Putamen (tissue), 1 donor: ENCODE measurements around the gene CACNA2D3.

ENCODE experiments used
- DNase-seq: peaks from one replicate; pipeline ENCODE4 v3.0.0-alpha.2; 2016; ENCODE audit warnings: low spot score

Gene CACNA2D3

DNA sequence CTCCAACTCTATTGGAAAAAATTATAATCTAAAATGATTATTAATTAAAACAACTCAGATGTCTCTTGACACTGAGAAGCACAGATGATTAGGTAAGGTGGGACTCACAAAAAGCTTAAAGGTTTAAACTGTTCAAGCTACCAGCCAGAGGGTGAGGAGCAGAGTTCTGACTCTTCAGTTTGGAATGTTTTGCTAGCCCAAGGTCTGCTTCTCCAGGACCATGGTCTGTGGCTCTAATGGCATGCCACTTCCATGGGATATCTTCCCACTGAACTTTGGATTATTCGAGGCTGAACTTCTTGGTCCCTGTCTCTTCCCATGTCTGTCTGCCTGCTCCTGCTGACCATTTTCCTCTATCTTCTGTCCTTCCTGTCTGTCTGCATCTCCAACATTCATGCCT, 49.2 kb downstream of the CACNA2D3 start:
- DNase-seq, result no peak

DNA sequence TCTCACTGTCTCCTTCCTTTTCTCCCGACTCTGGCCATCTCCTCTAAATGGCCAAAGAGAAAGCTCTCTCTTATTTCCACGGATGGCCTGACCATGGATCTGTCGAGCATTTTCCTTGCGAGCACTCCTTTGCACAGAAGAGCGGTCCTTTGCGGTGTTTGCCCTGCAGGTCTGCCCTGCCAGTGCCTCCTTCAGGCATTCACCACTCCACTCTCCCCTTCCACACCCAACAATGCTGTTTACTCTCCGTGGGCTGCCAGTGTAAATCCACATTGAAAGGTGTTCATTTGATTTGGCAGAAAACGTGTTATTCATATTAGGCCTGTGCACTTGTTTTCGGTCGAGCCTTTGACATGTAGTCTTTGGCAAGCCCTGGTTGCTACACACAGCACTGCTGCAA, 49.6 kb downstream of the CACNA2D3 start:
- no peak for DNase-seq

GRCh38 chr3:54173371-54173770, 51.0 kb downstream of the CACNA2D3 start:
- DNase-seq, result no peak

GRCh38 chr3:54176106-54176505, 53.8 kb downstream of the CACNA2D3 start:
- DNase-seq, result no peak

DNA sequence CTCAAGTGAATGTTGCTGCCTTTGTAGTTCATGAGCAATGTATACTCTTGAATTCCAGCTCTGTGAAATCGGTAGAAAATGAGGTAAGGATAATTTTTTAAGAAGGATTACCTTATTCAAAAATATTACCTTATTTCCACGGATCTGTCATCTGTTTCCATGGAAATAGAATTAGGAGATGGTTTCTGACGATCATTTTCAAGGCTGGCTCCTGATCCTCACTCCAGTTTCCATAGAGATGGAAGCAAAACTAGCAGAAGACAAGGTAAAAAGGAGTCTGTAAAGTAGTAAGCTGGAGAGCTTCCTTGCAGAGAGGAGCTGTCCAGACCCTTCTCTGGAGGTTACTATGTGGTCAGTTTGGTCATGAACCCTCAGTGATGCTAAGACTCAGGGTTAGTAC, 55.5 kb downstream of the CACNA2D3 start:
- DNase-seq, result peak; percentile 57

- DNase-seq, result no peak
These were observed 56.0 kb downstream of the CACNA2D3 start for GRCh38 chr3:54178376-54178775.

GRCh38 chr3:54180921-54181320, 58.6 kb downstream of the CACNA2D3 start:
- no peak for DNase-seq

- DNase-seq, result no peak
These were observed 59.9 kb downstream of the CACNA2D3 start for GRCh38 chr3:54182242-54182641.

- DNase-seq, result no peak
These were observed 63.4 kb downstream of the CACNA2D3 start for GRCh38 chr3:54185740-54186139.

DNA sequence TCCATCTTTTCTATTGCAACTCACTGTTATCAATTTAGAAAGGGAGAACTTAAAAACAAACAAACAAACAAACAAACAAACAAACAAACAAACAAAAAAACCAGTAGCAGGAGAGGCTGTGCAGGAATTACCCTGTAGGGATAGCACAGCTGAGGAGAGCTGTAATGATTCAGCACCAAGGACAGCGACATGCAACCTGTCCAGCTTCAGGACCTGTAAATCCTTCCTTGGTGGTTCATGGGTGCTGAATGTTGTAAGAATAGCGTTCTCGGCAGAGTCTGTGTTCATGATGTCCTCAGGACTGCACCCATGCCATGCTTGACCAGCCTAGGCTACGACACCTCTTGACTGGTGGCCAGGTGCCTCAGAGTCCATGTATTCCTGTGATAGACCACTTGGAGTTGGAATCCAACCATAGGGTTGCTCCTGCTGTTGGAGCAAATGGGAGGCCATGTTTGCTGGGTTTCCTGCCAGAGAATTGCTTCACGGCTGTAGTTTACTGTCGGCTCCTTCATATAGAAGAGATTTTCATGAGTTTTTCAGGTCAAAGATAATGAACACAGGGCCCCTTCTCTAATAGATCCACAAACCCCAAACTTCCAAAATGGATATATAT, 65.9 kb downstream of the CACNA2D3 start:
- DNase-seq, result no peak

DNA sequence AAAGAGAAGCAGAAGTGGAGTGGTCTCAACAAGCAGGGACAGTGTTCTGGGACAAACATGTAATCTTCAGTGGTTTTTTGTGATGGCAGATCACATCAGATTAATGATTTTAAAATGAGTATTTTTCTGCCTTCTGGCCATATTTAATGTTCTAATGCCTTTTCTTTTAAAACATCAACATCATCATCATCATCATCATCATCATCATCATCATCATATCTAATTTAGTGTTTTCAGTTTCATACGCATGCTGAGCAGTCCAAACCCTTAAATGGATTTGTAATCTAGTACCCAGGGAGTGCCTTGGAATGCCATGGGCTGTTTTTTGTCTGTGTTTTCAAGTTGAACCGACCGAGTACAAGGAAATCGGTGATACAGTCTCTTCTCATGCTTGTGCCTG, 68.9 kb downstream of the CACNA2D3 start:
- no peak for DNase-seq

DNA sequence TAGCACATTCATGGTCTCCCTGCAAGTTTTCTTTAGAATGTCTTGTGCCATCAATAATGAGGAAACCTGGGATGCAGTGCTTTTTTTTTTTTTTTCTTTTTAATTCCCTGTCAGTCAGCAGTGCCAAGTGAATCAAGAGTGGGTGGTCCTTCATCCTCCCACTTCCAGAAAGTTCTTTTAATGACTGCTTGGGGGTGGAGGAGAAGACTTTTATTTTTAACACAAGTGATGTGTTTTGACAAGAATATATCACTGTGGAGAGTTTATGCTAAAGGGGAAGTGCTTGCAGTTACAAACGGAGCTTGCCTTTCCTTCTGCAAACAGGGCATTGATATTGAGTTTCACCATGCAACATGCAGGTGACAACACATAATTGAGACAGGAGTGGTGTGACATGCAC, 69.7 kb downstream of the CACNA2D3 start:
- DNase-seq, result peak; percentile 78

DNA sequence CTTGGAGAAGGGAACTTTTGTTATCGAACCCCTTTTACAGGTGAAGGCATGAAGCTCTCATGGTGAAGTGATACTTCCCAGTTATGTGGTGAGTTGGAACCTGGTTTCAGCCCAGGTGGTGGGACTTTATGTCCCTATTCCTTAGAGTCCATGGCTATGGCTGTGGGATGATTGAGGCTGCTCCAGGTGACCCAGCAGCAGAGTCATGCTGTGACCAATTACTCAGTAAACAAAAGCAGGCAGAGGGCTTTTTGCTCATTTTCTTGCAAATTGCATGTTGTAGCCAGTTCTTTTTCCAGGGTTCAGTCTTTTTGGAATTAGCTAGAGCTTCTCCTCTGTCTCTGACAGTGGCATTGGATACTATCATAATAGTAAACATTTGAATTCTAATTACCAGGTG, 70.7 kb downstream of the CACNA2D3 start:
- DNase-seq, result no peak

- peak; percentile 79 for DNase-seq
These were observed 74.1 kb downstream of the CACNA2D3 start for GRCh38 chr3:54196360-54196991.

DNA sequence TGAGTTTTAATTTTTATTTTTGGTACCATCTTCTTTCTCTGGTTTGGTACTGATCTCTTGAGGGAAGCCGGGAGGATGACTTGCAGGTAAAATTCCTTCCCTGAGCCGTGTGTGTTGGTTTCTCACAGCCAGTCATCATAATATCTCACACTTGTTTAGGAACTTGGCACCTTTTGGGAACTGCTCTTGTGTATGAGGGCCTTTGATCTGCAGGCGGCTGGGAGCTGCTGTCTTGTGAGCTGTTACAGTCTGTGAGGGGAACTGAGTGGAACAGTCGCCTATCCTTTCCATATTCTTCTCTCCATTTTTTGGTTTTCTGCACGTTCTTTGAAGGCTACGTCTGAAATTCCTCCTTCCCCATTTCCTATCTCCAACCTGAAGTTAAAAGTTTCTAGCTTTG, 75.2 kb downstream of the CACNA2D3 start:
- DNase-seq, result no peak

- no peak for DNase-seq
These were observed 76.2 kb downstream of the CACNA2D3 start for GRCh38 chr3:54198556-54198955.

- DNase-seq, result no peak
These were observed 79.7 kb downstream of the CACNA2D3 start for GRCh38 chr3:54202054-54202453.

- DNase-seq, result no peak
These were observed 80.4 kb downstream of the CACNA2D3 start for GRCh38 chr3:54202651-54203248.

DNA sequence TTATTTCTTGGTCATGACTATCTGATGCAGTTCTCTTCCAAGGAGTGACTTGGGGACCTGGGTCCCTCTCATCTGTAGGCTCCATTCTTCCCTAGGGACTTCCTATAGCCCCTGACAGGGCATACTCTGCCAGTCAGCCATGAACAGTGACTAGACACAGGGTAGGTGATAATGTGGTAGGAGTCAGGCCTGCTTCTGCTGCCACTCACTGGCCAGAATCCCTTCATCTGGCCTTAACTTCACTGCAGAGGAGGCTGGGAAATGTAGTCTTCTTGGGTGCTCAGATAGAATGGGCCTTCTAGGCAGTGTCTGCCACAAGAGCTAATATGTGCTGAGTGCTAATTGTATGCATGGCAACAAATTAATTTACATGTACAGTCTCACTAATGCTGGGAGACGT, 84.5 kb downstream of the CACNA2D3 start:
- DNase-seq, result no peak

- no peak for DNase-seq
These were observed 88.7 kb downstream of the CACNA2D3 start for GRCh38 chr3:54211097-54211496.

GRCh38 chr3:54212723-54213122, 90.4 kb downstream of the CACNA2D3 start:
- DNase-seq, result no peak

- no peak for DNase-seq
These were observed 91.6 kb downstream of the CACNA2D3 start for GRCh38 chr3:54213907-54214306.

GRCh38 chr3:54214845-54215244, 92.5 kb downstream of the CACNA2D3 start:
- DNase-seq, result no peak

GRCh38 chr3:54215521-54215920, 93.2 kb downstream of the CACNA2D3 start:
- no peak for DNase-seq
